ENCODE measurements around the gene C1orf35.

The C1orf35 gene

GRCh38 chr1:228131766-228132165, 28.6 kb upstream of the C1orf35 start:
- no peak for DNase-seq (ENCODE audit: low spot score)
- TF ChIP-seq, protein P1, sequence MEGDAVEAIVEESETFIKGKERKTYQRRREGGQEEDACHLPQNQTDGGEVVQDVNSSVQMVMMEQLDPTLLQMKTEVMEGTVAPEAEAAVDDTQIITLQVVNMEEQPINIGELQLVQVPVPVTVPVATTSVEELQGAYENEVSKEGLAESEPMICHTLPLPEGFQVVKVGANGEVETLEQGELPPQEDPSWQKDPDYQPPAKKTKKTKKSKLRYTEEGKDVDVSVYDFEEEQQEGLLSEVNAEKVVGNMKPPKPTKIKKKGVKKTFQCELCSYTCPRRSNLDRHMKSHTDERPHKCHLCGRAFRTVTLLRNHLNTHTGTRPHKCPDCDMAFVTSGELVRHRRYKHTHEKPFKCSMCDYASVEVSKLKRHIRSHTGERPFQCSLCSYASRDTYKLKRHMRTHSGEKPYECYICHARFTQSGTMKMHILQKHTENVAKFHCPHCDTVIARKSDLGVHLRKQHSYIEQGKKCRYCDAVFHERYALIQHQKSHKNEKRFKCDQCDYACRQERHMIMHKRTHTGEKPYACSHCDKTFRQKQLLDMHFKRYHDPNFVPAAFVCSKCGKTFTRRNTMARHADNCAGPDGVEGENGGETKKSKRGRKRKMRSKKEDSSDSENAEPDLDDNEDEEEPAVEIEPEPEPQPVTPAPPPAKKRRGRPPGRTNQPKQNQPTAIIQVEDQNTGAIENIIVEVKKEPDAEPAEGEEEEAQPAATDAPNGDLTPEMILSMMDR (IDR thresholded peaks at IDR 0.05; ENCODE audit: borderline replicate concordance, control extremely low read depth, extremely low read depth, insufficient read depth, missing control alignments) = no peak
- in situ Hi-C loops (cut with MboI; ENCODE audit: low sequenced_read_pairs, unreplicated experiment) = no loop called here

DNA sequence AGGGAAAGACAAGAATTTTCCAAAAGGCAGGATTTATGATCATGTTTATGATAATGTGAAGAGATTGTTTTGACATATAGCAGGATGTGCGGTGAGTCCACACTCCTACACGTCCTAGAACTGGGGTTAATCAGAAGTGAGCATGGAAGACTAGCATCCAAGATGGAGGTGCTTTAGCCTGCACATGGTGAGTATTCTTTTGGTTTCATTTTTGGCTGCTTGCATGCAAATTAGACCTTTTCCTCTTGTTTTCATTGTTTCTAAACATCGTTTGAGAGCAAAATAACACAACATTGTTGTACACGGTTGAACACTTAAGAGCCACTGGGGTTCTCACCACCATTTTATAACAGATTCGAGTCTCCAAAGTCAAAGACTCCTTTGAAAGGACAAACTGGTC, 22.1 kb upstream of the C1orf35 start:
- TF ChIP-seq, protein P1 (IDR thresholded peaks at IDR 0.05; ENCODE audit: borderline replicate concordance, control extremely low read depth, extremely low read depth, insufficient read depth, missing control alignments) = no peak
- in situ Hi-C loops (cut with MboI; ENCODE audit: low sequenced_read_pairs, unreplicated experiment) = no loop called here
- no peak for DNase-seq (ENCODE audit: low spot score)

GRCh38 chr1:228123505-228123904, 20.4 kb upstream of the C1orf35 start:
- TF ChIP-seq, protein P1 (IDR thresholded peaks at IDR 0.05; ENCODE audit: borderline replicate concordance, control extremely low read depth, extremely low read depth, insufficient read depth, missing control alignments) = no peak
- in situ Hi-C loops (cut with MboI; ENCODE audit: low sequenced_read_pairs, unreplicated experiment) = no loop called here
- DNase-seq (ENCODE audit: low spot score) = no peak

- TF ChIP-seq, protein P1 (IDR thresholded peaks at IDR 0.05; ENCODE audit: borderline replicate concordance, control extremely low read depth, extremely low read depth, insufficient read depth, missing control alignments) = no peak
- in situ Hi-C loops (cut with MboI; ENCODE audit: low sequenced_read_pairs, unreplicated experiment) = no loop called here
- no peak for DNase-seq (ENCODE audit: low spot score)
Measured at GRCh38 chr1:228122921-228123441, 19.9 kb upstream of the C1orf35 start.

GRCh38 chr1:228120857-228121489, 17.8 kb upstream of the C1orf35 start:
- in situ Hi-C loops (cut with MboI; ENCODE audit: low sequenced_read_pairs, unreplicated experiment) = no loop called here
- no peak for DNase-seq (ENCODE audit: low spot score)
- TF ChIP-seq, protein P1 (IDR thresholded peaks at IDR 0.05; ENCODE audit: borderline replicate concordance, control extremely low read depth, extremely low read depth, insufficient read depth, missing control alignments) = no peak

- TF ChIP-seq, protein P1 (IDR thresholded peaks at IDR 0.05; ENCODE audit: borderline replicate concordance, control extremely low read depth, extremely low read depth, insufficient read depth, missing control alignments) = no peak
- no peak for DNase-seq (ENCODE audit: low spot score)
- in situ Hi-C loops (cut with MboI; ENCODE audit: low sequenced_read_pairs, unreplicated experiment) = no loop called here
Measured at GRCh38 chr1:228120351-228120750, 17.2 kb upstream of the C1orf35 start.
